ENCODE results near the gene MARK3. TPM values are rescaled to one million over a fixed set of nuclear protein-coding genes. Genes with fewer than 3 reads are reported as not detected.

MARK3 gene
- total and polyA plus RNA-seq, 8 donors, result 52.6 to 157 (median 95.0) TPM

GRCh38 chr14:103370087-103370486 is 15.1 kb upstream of the MARK3 start:
- 82 to 93% (median 93%) methylated on average over 3 of the region's 3 CpGs for whole genome bisulfite sequencing, 5 donors
- intact Hi-C loops (cut with DNase I; ENCODE audit: low total_unique reads), result no loop called here
- TF ChIP-seq CTCF (IDR thresholded peaks at IDR 0.05), result no peak
- TF ChIP-seq POLR2A (IDR thresholded peaks at IDR 0.05), result no peak
- no peak for TF ChIP-seq EP300 (IDR thresholded peaks at IDR 0.05)
- TF ChIP-seq POLR2AphosphoS5 (IDR thresholded peaks at IDR 0.05), result no peak

GRCh38 chr14:103372017-103372416 is 13.2 kb upstream of the MARK3 start:
- H3K4me3 ChIP-seq, result no peak overlapping the region
- no peaks in the 10 kb centered on the region for H3K9me3 ChIP-seq
- TF ChIP-seq EP300 (IDR thresholded peaks at IDR 0.05) (no peak), POLR2A (IDR thresholded peaks at IDR 0.05) (no peak), CTCF (IDR thresholded peaks at IDR 0.05) (no peak), POLR2AphosphoS5 (IDR thresholded peaks at IDR 0.05) (no peak)
- no peaks in the 10 kb centered on the region for H3K36me3 ChIP-seq
- H3K4me1 ChIP-seq, result no peaks in the 10 kb centered on the region
- WGBS, 5 donors, result 64 to 80% (median 71%) methylated on average over 2 to 23 of the region's 23 CpGs
- no peak overlapping the region for H3K27ac ChIP-seq
- no peak for DNase-seq
- intact Hi-C loops (cut with DNase I; ENCODE audit: low total_unique reads), result no loop called here
- peaks cover 0 to 7% (median 0%) of the 10 kb centered on the region in 3 donors for H3K27me3 ChIP-seq

More at GRCh38 chr14:103370087-103370486, 15.1 kb upstream of the MARK3 start:
- DNase-seq, result no peak
- Histone ChIP-seq H3K27ac (no peak overlapping the region), H3K27me3 (peaks cover 0 to 7% (median 0%) of the 10 kb centered on the region in 3 donors), H3K9me3 (no peaks in the 10 kb centered on the region), H3K4me3 (no peak overlapping the region), H3K36me3 (no peaks in the 10 kb centered on the region), H3K4me1 (no peaks in the 10 kb centered on the region)

- Histone ChIP-seq H3K27ac (no peak overlapping the region), H3K36me3 (no peaks in the 10 kb centered on the region), H3K27me3 (peaks cover 0 to 7% (median 0%) of the 10 kb centered on the region in 3 donors), H3K4me1 (no peaks in the 10 kb centered on the region), H3K9me3 (no peaks in the 10 kb centered on the region), H3K4me3 (no peak overlapping the region)
- 60 to 76% (median 70%) methylated on average over 11 of the region's 11 CpGs for WGBS, 5 donors
- no peak for TF ChIP-seq CTCF (IDR thresholded peaks at IDR 0.05)
- TF ChIP-seq POLR2A (IDR thresholded peaks at IDR 0.05), result no peak
- TF ChIP-seq POLR2AphosphoS5 (IDR thresholded peaks at IDR 0.05), result no peak
- TF ChIP-seq EP300 (IDR thresholded peaks at IDR 0.05), result no peak
- intact Hi-C loops (cut with DNase I; ENCODE audit: low total_unique reads), result no loop called here
- DNase-seq, result peak in 1 of 2 donors; percentile 30
Measured at GRCh38 chr14:103372552-103373304, 12.5 kb upstream of the MARK3 start.

GRCh38 chr14:103374121-103374520 is 11.1 kb upstream of the MARK3 start:
- TF ChIP-seq POLR2AphosphoS5 (IDR thresholded peaks at IDR 0.05) (no peak), CTCF (IDR thresholded peaks at IDR 0.05) (no peak), POLR2A (IDR thresholded peaks at IDR 0.05) (no peak), EP300 (IDR thresholded peaks at IDR 0.05) (no peak)
- no peak overlapping the region for H3K4me3 ChIP-seq
- no peaks in the 10 kb centered on the region for H3K36me3 ChIP-seq
- H3K27me3 ChIP-seq, result peaks cover 0 to 7% (median 0%) of the 10 kb centered on the region in 3 donors
- DNase-seq, result no peak
- H3K9me3 ChIP-seq, result no peaks in the 10 kb centered on the region
- H3K4me1 ChIP-seq, result no peaks in the 10 kb centered on the region
- no peak overlapping the region for H3K27ac ChIP-seq
- 81 to 92% (median 88%) methylated on average over 11 of the region's 11 CpGs for WGBS, 5 donors
- intact Hi-C loops (cut with DNase I; ENCODE audit: low total_unique reads), result no loop called here
